ENCODE data around the gene CFAP46. TPM values are rescaled to one million over a fixed set of nuclear protein-coding genes. Genes with fewer than 3 reads are reported as not detected.
"Not testable (repeated sequence)": the region's sequence is repeated elsewhere in the genome, so short reads cannot be mapped to it uniquely, and the experiment has no call there.

The CFAP46 gene
- total RNA-seq, 1 donor from 2014 or later, result not detected

DNA sequence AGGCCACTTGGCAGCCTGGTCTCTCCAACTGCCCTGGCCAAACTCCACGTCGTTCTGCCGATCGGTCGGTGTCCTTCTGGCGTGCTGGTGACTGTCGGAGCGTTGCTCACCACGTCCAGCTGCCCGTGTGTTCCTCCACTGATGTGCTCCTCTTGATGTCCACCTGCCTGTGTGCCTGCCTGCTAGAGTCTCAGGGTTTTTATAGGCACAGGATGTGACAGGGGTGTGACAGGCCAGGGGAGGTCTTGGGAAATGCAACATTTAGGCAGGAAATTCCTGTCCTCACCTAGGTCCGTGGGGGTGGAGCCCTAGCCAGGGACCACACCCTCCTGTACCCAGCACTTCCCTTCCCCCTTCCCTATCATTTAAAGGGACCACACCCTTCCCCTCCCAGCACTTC is 25.2 kb upstream of the CFAP46 start:
- TF ChIP-seq, protein P1, sequence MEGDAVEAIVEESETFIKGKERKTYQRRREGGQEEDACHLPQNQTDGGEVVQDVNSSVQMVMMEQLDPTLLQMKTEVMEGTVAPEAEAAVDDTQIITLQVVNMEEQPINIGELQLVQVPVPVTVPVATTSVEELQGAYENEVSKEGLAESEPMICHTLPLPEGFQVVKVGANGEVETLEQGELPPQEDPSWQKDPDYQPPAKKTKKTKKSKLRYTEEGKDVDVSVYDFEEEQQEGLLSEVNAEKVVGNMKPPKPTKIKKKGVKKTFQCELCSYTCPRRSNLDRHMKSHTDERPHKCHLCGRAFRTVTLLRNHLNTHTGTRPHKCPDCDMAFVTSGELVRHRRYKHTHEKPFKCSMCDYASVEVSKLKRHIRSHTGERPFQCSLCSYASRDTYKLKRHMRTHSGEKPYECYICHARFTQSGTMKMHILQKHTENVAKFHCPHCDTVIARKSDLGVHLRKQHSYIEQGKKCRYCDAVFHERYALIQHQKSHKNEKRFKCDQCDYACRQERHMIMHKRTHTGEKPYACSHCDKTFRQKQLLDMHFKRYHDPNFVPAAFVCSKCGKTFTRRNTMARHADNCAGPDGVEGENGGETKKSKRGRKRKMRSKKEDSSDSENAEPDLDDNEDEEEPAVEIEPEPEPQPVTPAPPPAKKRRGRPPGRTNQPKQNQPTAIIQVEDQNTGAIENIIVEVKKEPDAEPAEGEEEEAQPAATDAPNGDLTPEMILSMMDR (IDR thresholded peaks at IDR 0.05), result no peak
- no peak overlapping the region for H3K27ac ChIP-seq
- intact Hi-C loops (cut with DNase I), result no loop called here

DNA sequence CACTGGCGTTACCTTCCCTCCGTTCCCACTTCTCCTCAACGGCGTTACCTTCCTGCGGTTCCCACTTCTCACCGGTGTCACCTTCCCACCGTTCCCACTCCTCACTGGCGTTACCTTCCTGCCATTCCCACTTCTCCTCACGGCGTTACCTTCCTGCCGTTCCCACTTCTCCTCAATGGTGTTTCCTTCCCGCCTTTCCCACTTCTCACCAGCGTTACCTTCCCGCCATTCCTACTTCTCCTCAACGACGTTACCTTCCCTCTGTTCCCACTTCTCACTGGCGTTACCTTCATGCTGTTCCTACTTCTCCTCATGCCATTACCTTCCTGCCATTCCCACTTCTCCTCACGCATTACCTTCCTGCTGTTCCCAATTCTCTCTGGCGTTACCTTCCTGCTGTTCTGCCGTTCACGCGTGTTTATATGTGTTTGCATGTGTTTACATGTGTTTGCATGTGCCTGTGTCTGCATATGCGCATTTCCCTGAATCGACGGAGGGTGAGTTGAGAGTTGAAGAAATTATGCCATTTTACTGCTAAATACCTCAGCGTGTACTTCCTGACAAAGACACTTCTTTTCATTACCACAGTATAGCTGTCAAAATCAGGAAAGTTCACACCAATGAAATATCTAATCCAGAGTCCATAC is 23.2 kb upstream of the CFAP46 start:
- H3K27me3 ChIP-seq, result no peaks in the 10 kb centered on the region
- H3K27ac ChIP-seq, result no peak overlapping the region
- TF ChIP-seq, protein P1 (IDR thresholded peaks at IDR 0.05), result no peak
- no peak overlapping the region for H3K4me3 ChIP-seq
- intact Hi-C loops (cut with DNase I), result no loop called here
- no peak for DNase-seq (ENCODE audit: low spot score in 2 of 2)
- H3K36me3 ChIP-seq, result no peaks in the 10 kb centered on the region
- no peaks in the 10 kb centered on the region for H3K9me3 ChIP-seq
- H3K4me1 ChIP-seq, result peaks cover 0 to 2% of the 10 kb centered on the region in 2 donors

More for the DNA sequence above, 25.2 kb upstream of the CFAP46 start:
- Histone ChIP-seq H3K27me3 (no peaks in the 10 kb centered on the region), H3K36me3 (no peaks in the 10 kb centered on the region), H3K4me1 (no peaks in the 10 kb centered on the region), H3K4me3 (no peak overlapping the region), H3K9me3 (no peaks in the 10 kb centered on the region)
- DNase-seq (ENCODE audit: low spot score in 2 of 2), result no peak

DNA sequence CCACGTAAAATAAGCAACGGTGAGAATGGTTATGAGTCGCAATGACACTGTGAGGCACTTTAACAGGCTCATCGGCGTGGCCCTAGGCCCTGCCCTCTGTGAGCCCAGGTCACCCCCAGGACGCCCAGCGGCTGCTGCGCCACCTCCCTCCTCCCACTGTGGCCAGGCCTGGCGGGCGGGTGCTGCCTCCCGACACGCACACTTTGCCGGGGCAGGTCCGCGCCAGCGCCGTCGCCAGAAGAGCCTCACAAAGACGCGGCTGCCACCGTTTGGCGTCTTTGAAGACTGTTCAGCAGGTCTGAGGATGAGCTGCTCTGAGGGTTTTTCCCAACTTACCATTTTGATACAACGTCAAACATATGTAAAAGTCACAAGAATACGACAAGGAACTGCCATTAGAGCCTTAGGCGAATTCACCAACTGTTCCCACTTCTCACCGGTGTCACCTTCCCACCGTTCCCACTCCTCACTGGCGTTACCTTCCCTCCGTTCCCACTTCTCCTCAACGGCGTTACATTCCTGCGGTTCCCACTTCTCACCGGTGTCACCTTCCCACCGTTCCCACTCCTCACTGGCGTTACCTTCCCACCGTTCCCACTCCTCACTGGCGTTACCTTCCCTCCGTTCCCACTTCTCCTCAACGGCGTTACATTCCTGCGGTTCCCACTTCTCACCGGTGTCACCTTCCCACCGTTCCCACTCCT is 22.5 kb upstream of the CFAP46 start:
- DNase-seq (ENCODE audit: low spot score in 2 of 2); intact Hi-C loops (cut with DNase I): not testable (repeated sequence)

DNA sequence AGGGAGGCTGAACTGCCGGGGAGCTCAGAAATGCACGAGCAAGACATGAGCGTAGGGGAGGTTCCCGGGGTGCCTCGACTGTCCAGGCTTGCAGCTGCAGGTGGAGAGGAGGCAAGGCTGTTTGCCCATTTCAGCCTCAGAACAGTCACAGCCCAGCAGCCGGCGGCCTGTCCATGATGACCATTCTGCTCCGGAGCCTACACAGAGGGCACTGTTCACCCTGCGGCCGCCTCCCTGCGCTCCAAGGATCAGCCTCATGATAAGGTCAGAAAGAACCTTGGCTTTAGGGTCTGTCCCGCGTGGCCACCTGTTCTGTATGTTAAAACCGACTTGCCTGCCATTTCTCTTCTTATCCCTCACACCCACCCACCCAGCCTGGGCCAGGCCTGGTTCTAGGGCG is 21.9 kb upstream of the CFAP46 start:
- Histone ChIP-seq H3K4me1 (peaks cover 0 to 2% of the 10 kb centered on the region in 2 donors), H3K4me3 (no peak overlapping the region), H3K27ac (no peak overlapping the region), H3K27me3 (no peaks in the 10 kb centered on the region), H3K36me3 (no peaks in the 10 kb centered on the region), H3K9me3 (no peaks in the 10 kb centered on the region)
- TF ChIP-seq, protein P1 (IDR thresholded peaks at IDR 0.05), result no peak
- DNase-seq (ENCODE audit: low spot score in 2 of 2), result no peak
- intact Hi-C loops (cut with DNase I), result no loop called here

More for the DNA sequence above, 22.5 kb upstream of the CFAP46 start:
- not testable (repeated sequence) for H3K36me3 ChIP-seq, H3K27ac ChIP-seq, H3K4me1 ChIP-seq, H3K27me3 ChIP-seq, H3K9me3 ChIP-seq, H3K4me3 ChIP-seq

DNA sequence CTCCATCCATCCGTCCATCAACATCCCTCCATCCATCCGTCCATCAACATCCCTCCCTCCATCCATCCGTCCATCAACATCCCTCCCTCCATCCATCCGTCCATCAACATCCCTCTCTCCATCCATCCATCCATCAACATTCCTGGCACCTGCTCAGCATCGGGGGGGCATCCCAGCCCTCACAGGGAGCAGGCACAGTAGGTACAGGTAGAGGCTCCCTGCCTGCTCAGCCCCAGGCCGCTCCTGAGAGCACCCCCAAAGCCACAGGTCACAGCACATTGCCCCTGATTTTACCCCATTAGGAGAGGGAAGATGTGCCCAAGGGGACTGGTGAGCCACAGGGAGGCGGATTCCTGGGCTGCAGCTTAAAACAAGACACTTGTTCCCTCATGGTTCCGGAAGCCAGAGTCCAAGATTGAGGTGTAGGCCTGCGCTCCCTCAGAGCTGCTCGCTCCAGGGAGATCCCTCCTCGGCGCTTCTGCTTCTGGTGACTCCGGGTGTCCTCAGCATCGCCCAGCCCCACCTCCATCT is 21.1 kb upstream of the CFAP46 start:
- H3K4me3 ChIP-seq, result no peak overlapping the region
- DNase-seq (ENCODE audit: low spot score in 2 of 2), result no peak
- TF ChIP-seq, protein P1 (IDR thresholded peaks at IDR 0.05), result no peak
- no peaks in the 10 kb centered on the region for H3K36me3 ChIP-seq
- H3K4me1 ChIP-seq, result peaks cover 0 to 2% of the 10 kb centered on the region in 2 donors
- intact Hi-C loops (cut with DNase I), result no loop called here
- H3K27me3 ChIP-seq, result no peaks in the 10 kb centered on the region
- no peak overlapping the region for H3K27ac ChIP-seq
- no peaks in the 10 kb centered on the region for H3K9me3 ChIP-seq
